ACC112 (cell line): ENCODE results near the gene SRGAP2C.
"Not testable (repeated sequence)": the region's sequence is repeated elsewhere in the genome, so short reads cannot be mapped to it uniquely, and the experiment has no call there.

ENCODE experiments used
- H2AFZ ChIP-seq: fragments of 200-600 bp; sonication (generic); one replicate; pipeline ENCODE4 v1.6.0; 2017; ENCODE audit warnings: antibody characterized with exemption, low read length; ENCODE audit not compliant: unreplicated experiment
- H3K27ac ChIP-seq: fragments of 200-600 bp; sonication (generic); 2 replicates; pipeline ENCODE4 v1.5.1; 2014; ENCODE audit warnings: low read depth, mild to moderate bottlenecking, antibody characterized with exemption, low read length, moderate library complexity
- H3K27me3 ChIP-seq: fragments of 200-600 bp; sonication (generic); 2 replicates; pipeline ENCODE4 v1.6.1; 2014; ENCODE audit warnings: mild to moderate bottlenecking, antibody characterized with exemption, low read length, moderate library complexity, mixed read lengths; ENCODE audit not compliant: insufficient read depth
- H3K36me3 ChIP-seq: fragments of 200-600 bp; sonication (generic); 2 replicates; pipeline ENCODE4 v1.6.1; 2016; ENCODE audit warnings: mild to moderate bottlenecking, antibody characterized with exemption, low read length, moderate library complexity, mixed read lengths; ENCODE audit not compliant: insufficient read depth
- H3K4me1 ChIP-seq: fragments of 200-600 bp; sonication (generic); one replicate; pipeline ENCODE4 v1.6.1; 2016; ENCODE audit warnings: low read length, mixed read lengths; ENCODE audit not compliant: insufficient read depth, unreplicated experiment, control insufficient read depth
- H3K4me3 ChIP-seq: fragments of 200-600 bp; sonication (generic); 2 replicates; pipeline ENCODE4 v1.5.1; 2014; ENCODE audit warnings: mild to moderate bottlenecking, low read depth, low read length
- H3K79me2 ChIP-seq: fragments of 200-600 bp; sonication (generic); one replicate; pipeline ENCODE4 v1.6.0; 2016; ENCODE audit warnings: low read length; ENCODE audit not compliant: control insufficient read depth, unreplicated experiment, insufficient read depth

SRGAP2C gene

DNA sequence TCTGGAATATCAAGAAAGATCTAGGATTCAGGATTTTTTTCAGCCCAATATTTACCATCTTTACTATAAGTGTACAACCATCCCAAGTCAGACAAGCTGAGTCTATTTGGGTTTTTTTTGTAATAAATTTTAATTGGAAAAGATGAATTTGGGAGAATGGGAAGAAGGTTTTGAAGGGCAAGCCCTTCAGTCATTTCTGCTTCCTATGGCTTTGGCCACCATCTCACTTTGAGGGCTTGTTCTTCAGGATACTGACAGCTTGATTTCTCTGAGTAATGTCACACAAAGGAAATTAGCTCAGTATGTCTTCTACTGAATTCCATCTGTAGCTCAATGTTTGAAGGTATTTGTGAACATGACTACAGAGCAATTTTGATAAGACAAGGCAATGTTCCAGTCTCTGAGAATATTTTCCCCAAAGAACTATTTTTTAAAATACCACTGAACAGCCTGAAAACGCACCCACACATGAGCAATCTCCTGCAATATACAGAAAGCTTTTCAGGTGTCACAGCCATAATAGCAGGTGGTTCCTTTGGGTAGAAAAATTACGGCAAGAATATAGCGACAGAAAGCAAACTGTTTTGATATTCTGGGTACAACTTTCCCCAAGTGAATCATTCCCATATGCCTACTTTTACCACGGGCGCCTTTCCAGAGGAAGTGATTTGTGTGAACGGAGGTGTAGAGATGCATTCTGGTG is 23.4 kb upstream of the SRGAP2C start:
- H3K27me3 ChIP-seq, H3K4me3 ChIP-seq, H2AFZ ChIP-seq, H3K4me1 ChIP-seq, H3K27ac ChIP-seq, H3K36me3 ChIP-seq, H3K79me2 ChIP-seq: not testable (repeated sequence)

DNA sequence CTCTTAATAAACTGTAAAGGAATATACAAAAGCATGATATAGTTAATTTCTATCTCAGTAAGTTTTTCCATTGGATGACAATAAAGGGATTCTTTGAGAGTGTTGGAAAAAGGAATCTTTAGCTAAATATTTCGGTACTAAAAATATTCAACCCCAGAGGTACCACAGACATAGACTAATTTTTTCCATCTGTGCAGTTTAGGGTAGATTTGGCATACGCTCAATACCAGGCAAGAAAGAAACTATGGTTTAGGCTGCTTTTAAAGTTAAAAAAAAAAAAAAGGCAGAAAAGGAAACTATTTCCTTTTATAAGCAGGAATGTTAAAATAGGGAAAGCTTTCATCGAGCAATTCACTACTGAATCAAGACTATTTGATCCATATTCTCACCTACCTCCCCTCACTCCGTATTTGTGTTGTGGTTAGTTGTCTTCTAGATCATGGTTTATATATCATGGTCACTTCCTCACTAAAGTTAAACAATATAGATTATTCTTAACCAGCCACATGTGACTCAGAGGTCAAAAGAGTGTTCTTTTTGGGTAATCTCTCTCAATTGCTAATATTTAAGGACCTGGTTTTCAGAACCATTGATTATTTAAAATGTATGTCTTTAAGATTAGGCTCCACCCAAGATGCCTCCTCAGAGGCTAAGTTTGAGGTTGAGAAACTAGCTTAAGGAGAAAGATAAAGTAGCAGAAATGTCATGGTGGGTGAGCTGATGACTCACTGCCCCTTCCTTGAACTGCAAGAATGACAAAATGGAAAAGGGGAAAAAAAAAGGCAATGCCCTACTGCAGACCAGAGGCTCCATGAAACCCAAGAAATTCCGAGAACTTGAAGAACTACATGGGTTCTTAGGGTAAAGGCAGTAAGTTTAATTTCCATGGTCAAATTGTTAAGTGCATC is 20.7 kb upstream of the SRGAP2C start:
- not testable (repeated sequence) for H3K27ac ChIP-seq, H3K4me1 ChIP-seq, H3K27me3 ChIP-seq, H3K4me3 ChIP-seq, H3K79me2 ChIP-seq, H2AFZ ChIP-seq, H3K36me3 ChIP-seq

- H3K36me3 ChIP-seq, H3K79me2 ChIP-seq, H3K4me1 ChIP-seq, H3K27me3 ChIP-seq, H2AFZ ChIP-seq, H3K27ac ChIP-seq, H3K4me3 ChIP-seq: not testable (repeated sequence)
Measured at GRCh38 chr1:121165296-121165695, 19.5 kb upstream of the SRGAP2C start.

DNA sequence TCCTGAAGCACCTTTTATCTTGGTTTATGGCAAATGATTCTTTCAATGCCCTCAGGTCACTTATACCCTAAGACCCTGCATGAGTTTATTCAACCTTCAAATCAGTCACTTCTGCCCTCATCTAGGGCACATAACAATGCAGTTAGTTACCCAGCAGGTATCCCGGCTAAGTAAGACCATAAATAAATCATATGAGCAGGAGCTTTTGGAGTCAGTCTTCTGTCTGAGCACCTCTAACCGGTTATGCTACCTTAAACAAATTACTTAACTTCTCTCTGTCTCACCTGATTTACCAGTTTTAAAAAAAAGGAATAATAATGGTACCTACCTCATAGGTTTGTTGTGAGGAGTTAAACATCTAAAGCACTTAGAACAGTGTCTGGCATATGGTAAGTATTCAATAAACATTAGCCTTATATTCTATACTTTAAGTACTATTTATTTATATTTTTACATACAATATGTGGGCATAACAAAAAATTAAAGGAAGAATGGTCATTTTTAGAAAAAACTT is 17.5 kb upstream of the SRGAP2C start:
- H3K4me1 ChIP-seq, H3K4me3 ChIP-seq, H3K27me3 ChIP-seq, H3K27ac ChIP-seq, H2AFZ ChIP-seq, H3K79me2 ChIP-seq, H3K36me3 ChIP-seq: not testable (repeated sequence)

- H2AFZ ChIP-seq, result not testable (repeated sequence)
Measured at GRCh38 chr1:121168152-121168668, 16.6 kb upstream of the SRGAP2C start.

DNA sequence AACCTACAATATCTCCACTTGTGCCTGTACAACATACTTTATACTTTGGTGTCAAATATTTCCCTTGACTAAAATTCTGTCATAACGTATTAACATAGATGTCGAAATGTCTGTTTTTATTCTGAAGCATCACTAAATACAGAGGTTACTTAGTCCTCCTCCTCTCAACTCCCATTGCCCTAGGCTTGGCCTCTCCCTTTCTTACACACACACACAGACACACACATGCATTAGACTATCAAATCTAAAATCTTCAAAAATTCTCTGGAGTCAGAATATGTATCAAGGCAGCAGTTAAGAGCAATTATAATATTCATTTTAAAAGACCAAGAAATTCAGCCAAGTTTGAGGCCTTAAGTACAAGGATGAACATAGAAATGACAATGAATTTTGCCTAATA is 8.1 kb upstream of the SRGAP2C start:
- H3K79me2 ChIP-seq, H3K36me3 ChIP-seq, H3K4me3 ChIP-seq, H3K4me1 ChIP-seq, H3K27me3 ChIP-seq, H3K27ac ChIP-seq, H2AFZ ChIP-seq: not testable (repeated sequence)

More at GRCh38 chr1:121168152-121168668, 16.6 kb upstream of the SRGAP2C start:
- H3K4me3 ChIP-seq, H3K36me3 ChIP-seq, H3K79me2 ChIP-seq, H3K4me1 ChIP-seq, H3K27ac ChIP-seq, H3K27me3 ChIP-seq: not testable (repeated sequence)

- H2AFZ ChIP-seq, H3K27me3 ChIP-seq, H3K36me3 ChIP-seq, H3K79me2 ChIP-seq, H3K4me1 ChIP-seq, H3K4me3 ChIP-seq, H3K27ac ChIP-seq: not testable (repeated sequence)
Measured at GRCh38 chr1:121178197-121178596, 6.6 kb upstream of the SRGAP2C start.

DNA sequence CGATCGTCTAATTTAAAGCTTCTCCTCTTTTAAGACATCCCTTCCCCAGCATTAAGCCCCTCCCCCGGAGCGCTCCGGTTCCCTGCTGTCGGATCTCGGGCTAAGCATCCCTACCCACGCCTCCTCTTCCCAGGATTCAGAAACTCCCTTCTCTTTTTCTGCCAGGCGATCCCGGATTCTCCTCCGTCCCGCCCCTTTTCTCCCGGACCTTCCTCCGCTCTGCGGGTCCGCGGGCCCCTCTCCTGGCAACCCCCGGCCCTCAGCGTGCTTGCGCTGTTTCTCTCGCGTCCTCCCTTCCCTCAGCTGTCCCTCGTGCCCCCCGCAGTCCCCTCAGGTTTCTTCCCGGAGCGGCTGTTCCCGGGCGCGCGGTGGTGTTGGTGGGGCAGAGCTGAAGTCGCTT is 908 bp upstream of the SRGAP2C start:
- H3K36me3 ChIP-seq, H3K79me2 ChIP-seq, H3K27ac ChIP-seq, H3K4me1 ChIP-seq, H2AFZ ChIP-seq, H3K27me3 ChIP-seq: not testable (repeated sequence)
- peak overlapping the region; percentile 71 for H3K4me3 ChIP-seq

- H3K27ac ChIP-seq, result peak overlapping the region; percentile 39; the same call in 1 of the 2 replicates
Measured at GRCh38 chr1:121185140-121185708, 449 bp downstream of the SRGAP2C start.

GRCh38 chr1:121186191-121186590 is 1.4 kb downstream of the SRGAP2C start:
- H3K4me1 ChIP-seq, H2AFZ ChIP-seq, H3K27ac ChIP-seq, H3K4me3 ChIP-seq, H3K27me3 ChIP-seq, H3K36me3 ChIP-seq, H3K79me2 ChIP-seq: not testable (repeated sequence)

More at GRCh38 chr1:121185140-121185708, 449 bp downstream of the SRGAP2C start:
- not testable (repeated sequence) for H3K27me3 ChIP-seq, H3K36me3 ChIP-seq, H3K79me2 ChIP-seq, H2AFZ ChIP-seq, H3K4me1 ChIP-seq
- H3K4me3 ChIP-seq, result peak overlapping the region; percentile 65
